Lung (tissue), 16 donors: Measurements from ENCODE around the gene MMAB. TPM values are rescaled to one million over a fixed set of nuclear protein-coding genes. Genes with fewer than 3 reads are reported as not detected.

ENCODE experiments used
- ATAC-seq: fragments of 200-7000 bp; cut with Tn5 transposase; one replicate; pipeline ENCODE4 v1.9.1; 2020; ENCODE audit warnings: moderate number of reproducible peaks; ENCODE audit not compliant: insufficient read depth, low FRiP score
- DNase-seq, 3 donors: peaks; one replicate each; pipeline ENCODE4 v3.0.0-alpha.2; 2013 to 2017
- H3K27ac ChIP-seq, 2 donors: one replicate each; pipeline ENCODE4 v1.5.1; 2013; ENCODE audit warnings: mild to moderate bottlenecking in 2 of 2, moderate library complexity in 2 of 2, control low read depth in 1 of 2, inconsistent platforms in 1 of 2, low read depth in 1 of 2, low read length in 1 of 2
- H3K27me3 ChIP-seq, 3 donors: one replicate each; pipeline ENCODE4 v1.5.1; 2013; ENCODE audit warnings: low read length in 2 of 3; ENCODE audit not compliant: control insufficient read depth in 3 of 3, insufficient read depth in 3 of 3
- H3K36me3 ChIP-seq, 4 donors: one replicate each; pipeline ENCODE4 v1.5.1; 2013; ENCODE audit warnings: low read length in 4 of 4, mild to moderate bottlenecking in 1 of 4, moderate library complexity in 1 of 4; ENCODE audit not compliant: control insufficient read depth in 4 of 4, insufficient read depth in 4 of 4
- H3K4me1 ChIP-seq, 5 donors: one replicate each; pipeline ENCODE4 v1.5.1; 2013; ENCODE audit warnings: low read length in 5 of 5, mild to moderate bottlenecking in 2 of 5, moderate library complexity in 1 of 5; ENCODE audit not compliant: control insufficient read depth in 5 of 5, insufficient read depth in 5 of 5
- H3K4me3 ChIP-seq: one replicate; pipeline ENCODE4 v1.5.1; 2013; ENCODE audit warnings: mild to moderate bottlenecking, control low read depth, moderate library complexity
- H3K9ac ChIP-seq, 2 donors: one replicate each; pipeline ENCODE4 v1.5.1; 2013; ENCODE audit warnings: low read length in 2 of 2, control low read depth in 1 of 2; ENCODE audit not compliant: insufficient read depth in 1 of 2
- H3K9me3 ChIP-seq, 4 donors: one replicate each; pipeline ENCODE4 v1.5.1; 2013; ENCODE audit warnings: low read length in 3 of 4, mild to moderate bottlenecking in 1 of 4, moderate library complexity in 1 of 4; ENCODE audit not compliant: control insufficient read depth in 4 of 4, insufficient read depth in 3 of 4
- CTCF ChIP-seq: IDR thresholded peaks from 2 replicates; pipeline ENCODE4 v1.5.1; 2012; ENCODE audit warnings: mild to moderate bottlenecking; ENCODE audit errors: control extremely low read depth, extremely low read depth
- WGBS, 2 donors: extraction: QIAGEN DNeasy Blood & Tissue Kit; methylation state at CpG; one replicate each; pipeline ENCODE4 v1.1.7; 2013; 5-methylcytosine and 5-hydroxymethylcytosine counted together
- long read RNA-seq, 5 donors: transcript quantifications; one replicate each; lab custom pipeline, GENCODE V29; 2026
- polyA plus RNA-seq, 2 donors: library from polyadenylated mRNA; stranded (reverse); fragments of 200-250 nt; gene quantifications; one replicate each; pipeline ENCODE4 v1.2.1, GENCODE V29; 2013
- total RNA-seq, 2 donors: library from RNA; depleted of rRNA in 1 of 2; stranded (reverse); fragments of >200 nt in 1 of 2; gene quantifications; one replicate each; pipeline ENCODE4 v1.2.1, GENCODE V29; 2014 to 2021
- donor health status: control.
- donor health status: control.
- donor health status: Bipolar disorder and iron deficiency.
- donor health status: healthy.
- donor health status: DM: yes; HTN: yes; CAD: no.

The MMAB gene
- total RNA-seq (10 to 100 TPM; 23.8 to 86.4 TPM), polyA plus RNA-seq (10 to 100 TPM; 69.3 to 90.2 TPM)
- long read RNA-seq, donor 1, full-length matches to known transcripts, result 11 of 11 reads
- long read RNA-seq, donor 1, partial matches to known transcripts, result 0 of 11 reads
- long read RNA-seq, donor 1, other reads (novel, unspliced or antisense), result 0 of 11 reads
- long read RNA-seq, donor 2, full-length matches to known transcripts, result 7 of 7 reads
- long read RNA-seq, donor 2, partial matches to known transcripts, result 0 of 7 reads
- long read RNA-seq, donor 2, other reads (novel, unspliced or antisense), result 0 of 7 reads
- long read RNA-seq, donor 3, full-length matches to known transcripts, result 7 of 12 reads
- long read RNA-seq, donor 3, partial matches to known transcripts, result 5 of 12 reads
- long read RNA-seq, donor 3, other reads (novel, unspliced or antisense), result 0 of 12 reads
- long read RNA-seq, donor 4, full-length matches to known transcripts, result 3 of 18 reads
- long read RNA-seq, donor 4, partial matches to known transcripts, result 15 of 18 reads
- long read RNA-seq, donor 4, other reads (novel, unspliced or antisense), result 0 of 18 reads
- long read RNA-seq, donor 5, full-length matches to known transcripts, result 14 of 14 reads
- long read RNA-seq, donor 5, partial matches to known transcripts, result 0 of 14 reads
- long read RNA-seq, donor 5, other reads (novel, unspliced or antisense), result 0 of 14 reads

DNA sequence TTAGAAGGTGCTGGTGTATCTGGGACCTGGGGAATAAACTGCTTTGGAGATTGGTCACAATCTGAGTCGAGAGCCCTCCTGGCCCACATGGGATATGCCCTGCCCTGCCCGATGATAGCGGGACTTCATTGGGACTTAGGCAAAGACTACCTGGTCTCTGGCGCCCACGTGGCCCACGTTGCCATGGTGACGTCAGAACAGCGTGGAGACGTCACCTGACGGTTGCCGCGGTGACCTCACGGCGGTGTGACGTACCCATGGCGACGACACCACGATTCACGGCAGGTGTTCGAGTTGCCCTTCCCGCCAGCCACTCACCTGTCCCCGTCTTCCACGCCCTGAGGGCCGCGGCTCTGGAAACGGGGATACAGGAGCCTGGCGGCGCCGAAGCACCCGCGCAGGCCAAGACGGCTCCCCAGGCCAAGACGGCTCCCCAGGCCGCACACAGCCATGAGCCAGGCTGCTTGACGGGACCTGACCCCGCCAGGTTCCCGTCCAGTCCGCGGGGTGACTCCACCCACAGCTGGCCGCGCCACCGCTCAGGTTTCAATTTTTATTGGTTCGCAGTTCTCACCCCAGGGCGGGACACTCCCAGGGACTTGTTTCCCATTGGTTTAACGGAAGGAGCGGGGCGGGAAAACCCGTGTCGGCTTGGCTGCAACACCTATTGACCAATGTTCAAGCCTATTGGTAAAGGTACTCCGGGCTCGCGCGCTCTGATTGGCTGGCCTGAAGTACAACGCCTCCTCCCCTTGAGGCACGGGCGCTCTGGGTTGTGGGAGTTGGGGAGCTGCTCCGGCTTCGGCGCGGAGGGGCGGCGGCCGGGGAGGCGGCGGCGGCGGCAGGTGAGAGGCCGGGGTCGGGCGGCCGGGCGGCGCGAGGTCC lies at the start of gene MMAB, which contains the start of gene MVK:
MMAB (minus strand) TSS at position 476 of the 885 bp plus-strand sequence; CDS start at position 452, 24 bp downstream.
MVK (plus strand) TSS at position 766 of the 885 bp plus-strand sequence. CDS start 1,029 bp downstream, outside the sequence.
- H3K4me3 ChIP-seq, result peak within 1 kb of the TSS; percentile 71
- 1% methylated on average over 69 to 74 of the region's 74 CpGs for WGBS, 2 donors
- ATAC-seq (peak; percentile 96), DNase-seq (peak; percentile 99)
- H3K36me3 ChIP-seq, result peaks cover 6 to 17% (median 14%) of the 10 kb centered on the region in 4 donors
- H3K9ac ChIP-seq, result peak within 1 kb of the TSS; percentile 58 to 95
- H3K27me3 ChIP-seq, result no peaks in the 10 kb centered on the region
- no peak for TF ChIP-seq CTCF
- H3K9me3 ChIP-seq, result no peaks in the 10 kb centered on the region
- peaks cover 0 to 20% (median 8%) of the 10 kb centered on the region in 5 donors for H3K4me1 ChIP-seq
- peak within 1 kb of the TSS; percentile 91 to 94 for H3K27ac ChIP-seq

- Histone ChIP-seq H3K27me3 (peaks cover 0 to 4% (median 0%) of the 10 kb centered on the region in 3 donors), H3K36me3 (no peaks in the 10 kb centered on the region), H3K4me3 (no peak overlapping the region), H3K27ac (no peak overlapping the region), H3K4me1 (peaks cover 0 to 9% (median 2%) of the 10 kb centered on the region in 5 donors), H3K9ac (no peak overlapping the region), H3K9me3 (no peaks in the 10 kb centered on the region)
- no peak for TF ChIP-seq CTCF
- DNase-seq, result no peak
- WGBS, 2 donors, result 17 to 31% methylated on average over 22 of the region's 22 CpGs
- ATAC-seq, result no peak
Observed at GRCh38 chr12:109621901-109622364, 48.6 kb upstream of the MMAB start.

GRCh38 chr12:109621211-109621694 lies 47.9 kb upstream of the MMAB start:
- Histone ChIP-seq H3K9me3 (no peaks in the 10 kb centered on the region), H3K4me3 (no peak overlapping the region), H3K36me3 (no peaks in the 10 kb centered on the region), H3K4me1 (peaks cover 0 to 9% (median 2%) of the 10 kb centered on the region in 5 donors), H3K27ac (no peak overlapping the region), H3K27me3 (peaks cover 0 to 11% (median 1%) of the 10 kb centered on the region in 3 donors), H3K9ac (no peak overlapping the region)
- DNase-seq (peak in 2 of 3 donors; percentile 86 to 89), ATAC-seq (no peak)
- WGBS, 2 donors, result 43 to 65% methylated on average over 1 of the region's 1 CpG
- no peak for TF ChIP-seq CTCF
